Measurements from ENCODE around the gene MMP17.

The MMP17 gene

DNA sequence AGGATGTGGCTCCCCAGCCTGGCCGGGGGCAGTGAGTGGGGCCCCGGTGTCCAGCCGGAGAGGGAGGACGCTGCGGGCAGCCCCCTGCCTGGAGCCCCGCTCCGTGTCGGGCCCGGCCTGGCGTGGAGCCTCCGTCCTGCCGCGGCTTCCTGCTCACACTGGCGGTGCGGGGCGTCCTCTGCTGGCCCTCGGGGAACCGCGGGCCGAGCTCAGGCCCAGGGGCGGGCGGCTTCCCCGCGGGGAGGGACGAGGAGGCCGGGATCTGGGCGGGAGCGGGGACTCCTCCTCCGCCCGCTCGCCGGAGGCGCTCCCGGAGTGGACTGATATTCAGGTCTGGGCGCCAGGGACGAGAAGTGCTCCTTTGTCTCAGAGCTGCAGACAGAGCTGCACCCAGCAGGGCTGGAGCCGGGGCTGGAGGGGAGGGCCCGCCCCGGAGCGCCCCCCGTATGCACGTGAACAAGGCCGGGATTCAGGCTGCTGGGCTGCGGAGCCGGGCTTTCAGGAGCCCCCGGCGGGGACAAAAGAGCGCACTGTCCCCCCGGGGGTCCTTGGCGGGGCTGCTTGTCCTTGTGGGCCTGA is 2.2 kb downstream of the MMP17 start:
- Mint-ChIP-seq H3K4me1 (peaks cover 17% of the 10 kb centered on the region), H3K27ac (no peak overlapping the region), H3K36me3 (no peaks in the 10 kb centered on the region), H3K4me3 (peak overlapping the region; percentile 59), H3K27me3 (peaks cover 74% of the 10 kb centered on the region), H3K9me3 (no peaks in the 10 kb centered on the region)
- DNase-seq, result peak; percentile 60
- CTCF ChIA-PET, result interaction anchor here (0.6 to 3.9 kb wide), 7 partner anchors 23 to 726 kb away, joined by 3 to 31 read pairs (median 3); no protein-coding TSS in a partner anchor

DNA sequence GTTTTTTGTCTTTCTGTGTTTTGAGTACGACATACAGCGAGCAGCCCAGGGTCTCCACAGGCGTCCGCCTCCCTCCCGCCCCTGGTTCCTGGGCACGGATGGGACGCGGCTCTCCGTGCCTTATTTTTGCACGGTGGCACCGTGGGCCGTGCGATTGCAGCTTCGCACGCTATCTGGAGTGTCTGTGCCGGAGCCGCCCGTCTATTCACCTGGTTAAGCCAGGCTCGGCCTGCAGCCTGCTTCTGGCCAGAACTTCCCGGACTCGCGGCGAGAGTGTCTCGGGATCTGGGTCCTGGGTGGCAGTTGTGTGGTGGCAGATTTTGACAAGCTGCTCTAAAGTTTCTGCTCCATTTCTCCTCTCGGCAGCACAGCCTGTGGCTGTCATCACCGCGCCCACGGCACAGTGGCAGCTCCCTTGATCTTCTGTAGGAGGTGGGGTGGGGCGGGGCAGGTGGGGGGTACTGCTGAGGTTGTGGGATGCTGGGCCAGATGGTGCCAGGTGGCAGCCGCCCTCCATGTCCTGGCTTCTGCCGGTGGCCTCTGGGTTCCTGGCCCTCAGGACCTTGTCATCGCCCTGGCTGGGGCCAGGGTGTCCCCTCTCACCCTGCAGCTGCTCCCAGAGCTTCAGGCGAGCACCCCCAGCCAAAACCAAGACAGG is 2.9 kb downstream of the MMP17 start:
- DNase-seq, result peak; percentile 47
- H3K9me3 Mint-ChIP-seq, result no peaks in the 10 kb centered on the region
- peak overlapping the region; percentile 59 for H3K4me3 Mint-ChIP-seq
- peaks cover 17% of the 10 kb centered on the region for H3K4me1 Mint-ChIP-seq
- CTCF ChIA-PET, result interaction anchor here (0.6 to 3.9 kb wide), 5 partner anchors 23 to 726 kb away, joined by 3 to 31 read pairs (median 3); no protein-coding TSS in a partner anchor
- no peaks in the 10 kb centered on the region for H3K36me3 Mint-ChIP-seq
- H3K27ac Mint-ChIP-seq, result no peak overlapping the region
- H3K27me3 Mint-ChIP-seq, result peaks cover 68% of the 10 kb centered on the region

DNA sequence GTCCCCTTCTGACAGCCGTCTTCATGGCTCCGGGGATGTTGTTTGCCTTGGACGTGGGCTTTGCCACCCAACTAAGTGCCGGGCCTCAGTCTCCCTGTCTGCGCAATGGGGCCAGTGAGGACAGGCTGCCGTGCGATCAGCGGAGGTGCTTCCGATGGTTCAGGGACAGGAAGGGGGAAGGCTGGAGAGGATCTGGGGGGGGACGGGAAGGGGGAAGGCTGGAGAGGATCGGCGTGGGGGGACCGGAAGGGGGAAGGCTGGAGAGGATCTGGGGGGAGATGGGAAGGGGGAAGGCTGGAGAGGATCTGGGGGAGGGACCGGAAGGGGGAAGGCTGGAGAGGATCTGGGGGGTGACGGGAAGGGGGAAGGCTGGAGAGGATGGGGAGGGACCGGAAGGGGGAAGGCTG is 3.4 kb downstream of the MMP17 start:
- H3K27ac Mint-ChIP-seq, result no peak overlapping the region
- H3K27me3 Mint-ChIP-seq, result peaks cover 62% of the 10 kb centered on the region
- no peaks in the 10 kb centered on the region for H3K36me3 Mint-ChIP-seq
- CTCF ChIA-PET, result interaction anchor here (1.2 to 3.9 kb wide), 2 partner anchors 22 to 727 kb away, joined by 3 to 31 read pairs; no protein-coding TSS in a partner anchor
- no peak overlapping the region for H3K4me3 Mint-ChIP-seq
- H3K4me1 Mint-ChIP-seq, result peaks cover 17% of the 10 kb centered on the region
- no peak for DNase-seq
- H3K9me3 Mint-ChIP-seq, result no peaks in the 10 kb centered on the region

DNA sequence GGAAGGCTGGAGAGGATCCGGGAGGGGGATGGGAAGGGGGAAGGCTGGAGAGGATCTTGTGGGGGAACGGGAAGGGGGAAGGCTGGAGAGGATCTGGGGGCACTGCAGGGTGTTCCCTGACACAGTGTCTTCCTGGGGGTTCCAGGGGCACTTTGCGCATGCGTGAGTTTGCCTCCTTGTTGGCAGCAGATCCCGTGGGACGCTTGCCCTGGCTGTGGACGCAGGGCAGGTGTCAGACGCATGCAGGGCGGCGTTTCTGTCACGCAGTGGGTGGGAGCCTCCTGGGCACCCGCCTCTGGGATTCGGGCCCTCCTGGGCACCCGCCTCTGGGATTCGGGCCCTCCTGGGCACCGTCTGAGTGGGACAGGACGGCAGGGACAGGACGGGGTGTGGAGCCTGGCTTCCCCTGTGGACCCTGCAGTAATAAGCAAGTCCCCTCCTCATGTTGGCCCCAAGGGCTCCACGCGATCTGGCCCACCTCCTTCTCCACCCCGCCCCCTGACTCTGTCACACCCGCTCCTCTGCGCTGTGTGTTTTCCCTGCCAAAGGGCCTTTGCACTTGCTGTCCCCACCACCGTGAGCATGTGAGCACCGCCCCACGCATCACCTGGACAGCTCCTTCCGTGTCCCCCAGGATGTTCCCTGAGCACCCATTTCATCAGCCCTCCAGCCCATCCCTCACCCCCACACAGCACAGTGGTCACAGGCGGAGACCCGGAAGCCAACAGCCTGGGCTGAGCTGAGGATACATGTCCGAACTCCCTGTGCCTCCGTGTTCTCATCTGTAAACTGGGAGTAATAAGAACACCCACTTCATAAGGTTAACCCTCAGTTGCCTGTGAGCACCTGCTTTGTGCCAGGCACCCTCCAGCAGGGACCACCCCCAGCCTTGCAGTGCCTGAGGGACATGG is 4.4 kb downstream of the MMP17 start:
- Mint-ChIP-seq H3K36me3 (no peaks in the 10 kb centered on the region), H3K4me3 (no peak overlapping the region), H3K27ac (no peak overlapping the region), H3K4me1 (peaks cover 15% of the 10 kb centered on the region), H3K9me3 (no peaks in the 10 kb centered on the region), H3K27me3 (peaks cover 53% of the 10 kb centered on the region)
- no peak for DNase-seq
- CTCF ChIA-PET, result no interaction called here

DNA sequence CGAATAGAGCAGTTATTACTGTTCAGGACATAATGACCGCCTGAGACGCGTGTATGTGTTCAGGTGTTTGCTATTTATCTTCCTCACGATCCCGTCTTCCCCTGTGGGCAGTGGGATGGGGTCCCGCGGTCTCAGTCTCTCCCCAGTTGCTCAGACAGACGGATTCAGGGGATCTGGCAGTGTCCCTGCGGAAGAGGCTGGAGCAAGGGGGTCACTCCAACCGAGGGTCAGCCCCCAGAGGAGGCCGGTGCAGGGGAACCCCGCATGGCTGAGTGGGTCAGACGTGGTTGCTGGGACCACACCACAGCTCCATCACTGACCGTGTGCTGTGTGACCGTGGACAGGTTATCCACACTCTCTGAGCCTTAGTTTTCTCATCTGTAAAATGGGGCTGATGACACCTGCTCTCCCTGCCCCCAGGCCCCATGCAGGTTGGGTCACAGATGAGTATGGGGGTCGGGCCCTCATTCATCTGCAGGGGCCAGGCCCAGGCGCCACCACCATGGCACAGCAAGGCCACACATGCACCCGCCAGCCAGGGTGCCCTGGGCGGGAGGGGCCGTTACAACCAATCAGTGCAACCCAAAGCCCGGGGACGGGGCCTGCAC is 5.2 kb downstream of the MMP17 start:
- H3K4me3 Mint-ChIP-seq, result no peak overlapping the region
- H3K27me3 Mint-ChIP-seq, result peaks cover 50% of the 10 kb centered on the region
- no peak overlapping the region for H3K27ac Mint-ChIP-seq
- H3K36me3 Mint-ChIP-seq, result no peaks in the 10 kb centered on the region
- CTCF ChIA-PET, result interaction anchor here (1.0 kb wide), 1 partner anchor 728 kb away, joined by 3 read pairs; no protein-coding TSS in a partner anchor
- no peaks in the 10 kb centered on the region for H3K9me3 Mint-ChIP-seq
- H3K4me1 Mint-ChIP-seq, result peaks cover 13% of the 10 kb centered on the region
- DNase-seq, result no peak

DNA sequence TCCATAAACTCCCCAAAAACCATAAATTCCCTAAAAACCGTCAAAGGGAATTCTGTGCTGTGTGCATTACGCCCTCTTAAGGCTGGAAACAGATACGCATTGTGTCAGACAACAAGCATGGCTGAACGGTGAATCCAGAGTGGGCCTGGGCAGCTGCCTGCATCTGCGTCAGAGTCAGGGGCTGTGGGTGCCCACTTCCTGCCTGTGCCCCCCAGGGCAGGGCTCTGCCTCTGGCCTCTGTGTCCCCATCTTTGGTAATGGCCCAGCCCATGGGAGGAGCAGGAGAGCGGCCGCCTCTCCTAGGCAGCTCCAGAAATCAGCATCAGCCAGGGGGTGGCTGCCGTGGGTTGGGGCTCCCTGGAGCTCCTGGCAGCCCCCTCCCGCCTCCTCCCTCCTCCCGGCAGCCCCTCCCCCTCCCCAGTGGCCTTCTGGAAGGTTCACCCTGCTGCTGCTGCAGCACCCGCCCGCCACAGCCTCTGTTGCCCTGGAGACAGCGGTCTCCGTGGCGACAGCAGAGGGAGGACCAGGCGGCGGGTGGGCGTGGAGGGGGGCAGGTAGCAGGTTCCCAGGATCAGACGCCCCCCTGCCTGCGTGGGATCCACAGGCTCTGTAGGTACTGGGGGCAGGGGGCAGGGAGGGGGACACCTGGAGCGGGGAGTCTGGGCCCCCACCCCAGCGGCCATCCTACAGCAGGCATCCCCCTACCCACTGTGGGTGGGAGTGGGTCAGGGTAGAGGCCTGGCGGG is 5.9 kb downstream of the MMP17 start:
- peaks cover 13% of the 10 kb centered on the region for H3K4me1 Mint-ChIP-seq
- H3K27me3 Mint-ChIP-seq, result peaks cover 47% of the 10 kb centered on the region
- no peaks in the 10 kb centered on the region for H3K36me3 Mint-ChIP-seq
- H3K4me3 Mint-ChIP-seq, result no peak overlapping the region
- CTCF ChIA-PET, result interaction anchor here (1.0 kb wide), 1 partner anchor 729 kb away, joined by 3 read pairs; no protein-coding TSS in a partner anchor
- H3K27ac Mint-ChIP-seq, result no peak overlapping the region
- no peaks in the 10 kb centered on the region for H3K9me3 Mint-ChIP-seq
- DNase-seq, result no peak

DNA sequence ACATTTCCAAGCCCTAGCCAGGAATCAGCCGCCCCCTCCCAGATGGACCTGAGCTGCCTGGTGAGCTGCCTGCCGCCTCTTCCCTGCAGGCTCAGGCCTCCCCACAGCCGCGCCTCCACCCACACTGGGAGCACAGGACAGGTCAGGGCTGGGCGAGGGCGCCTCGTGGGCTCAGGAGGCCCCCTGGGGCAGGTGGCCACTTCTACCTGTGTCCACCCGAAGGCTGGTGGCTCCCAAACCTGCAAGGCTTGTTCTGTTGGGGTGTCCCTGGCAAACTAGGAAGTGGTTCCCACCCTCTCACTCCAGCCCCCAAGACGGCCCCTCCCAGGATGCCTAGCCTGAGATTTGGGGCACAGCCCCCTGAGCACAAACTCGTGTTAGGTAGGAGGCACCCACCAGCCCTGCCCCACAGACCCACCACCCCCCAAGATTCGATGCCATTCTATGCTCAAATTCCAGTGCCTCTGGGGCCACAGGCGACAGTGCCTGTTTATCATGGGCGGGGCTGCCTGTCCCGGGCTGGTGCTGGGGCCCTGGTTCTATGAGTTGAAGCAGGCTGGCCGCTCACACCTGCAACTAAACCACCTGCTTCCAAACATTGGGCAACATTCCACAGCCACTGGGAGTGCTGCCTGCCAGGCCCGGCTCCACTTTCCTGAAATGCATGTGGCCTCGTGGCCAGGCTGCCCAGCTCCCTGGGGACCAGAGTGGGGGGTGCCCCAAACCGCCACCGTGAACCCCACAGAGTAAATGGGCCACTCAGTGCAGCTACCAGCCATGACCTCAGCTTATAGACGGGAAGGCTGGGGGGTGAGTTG is 6.8 kb downstream of the MMP17 start:
- peaks cover 9% of the 10 kb centered on the region for H3K4me1 Mint-ChIP-seq
- no peak overlapping the region for H3K27ac Mint-ChIP-seq
- no peaks in the 10 kb centered on the region for H3K9me3 Mint-ChIP-seq
- H3K4me3 Mint-ChIP-seq, result no peak overlapping the region
- no peak for DNase-seq
- no peaks in the 10 kb centered on the region for H3K36me3 Mint-ChIP-seq
- CTCF ChIA-PET, result interaction anchor here (0.7 kb wide), 1 partner anchor 145 kb away, joined by 4 read pairs; no protein-coding TSS in a partner anchor
- peaks cover 37% of the 10 kb centered on the region for H3K27me3 Mint-ChIP-seq

DNA sequence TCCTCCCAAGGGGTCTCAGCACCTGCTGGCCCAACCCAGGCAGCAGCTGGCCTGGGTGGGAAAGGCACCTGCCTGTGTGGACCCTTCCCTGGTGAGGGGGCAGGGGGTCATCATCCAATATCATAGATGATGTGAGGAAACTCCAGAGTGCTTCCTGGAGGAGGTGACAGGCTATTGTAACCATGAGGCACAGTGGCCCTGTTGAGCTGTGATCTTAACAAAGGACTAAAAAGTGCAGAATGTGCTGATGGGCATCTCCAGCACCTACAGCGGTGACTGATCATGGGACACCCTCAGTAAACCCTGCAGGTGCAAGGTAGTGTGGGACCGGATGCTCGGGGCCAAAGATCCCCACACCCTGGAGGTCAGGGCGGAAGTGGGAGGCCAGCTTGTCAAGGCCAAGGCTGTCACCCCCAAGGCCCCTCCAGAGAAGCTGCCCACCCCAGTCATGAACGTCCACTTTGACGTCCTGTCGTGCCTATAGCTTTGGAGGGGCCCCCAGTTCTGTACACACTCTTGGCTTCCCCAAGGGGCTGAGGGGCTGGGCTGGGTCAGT is 7.5 kb downstream of the MMP17 start:
- Mint-ChIP-seq H3K9me3 (no peaks in the 10 kb centered on the region), H3K36me3 (no peaks in the 10 kb centered on the region), H3K27me3 (peaks cover 31% of the 10 kb centered on the region), H3K4me1 (peaks cover 8% of the 10 kb centered on the region), H3K27ac (no peak overlapping the region), H3K4me3 (no peak overlapping the region)
- no peak for DNase-seq
- CTCF ChIA-PET, result interaction anchor here (0.6 to 0.7 kb wide), 2 partner anchors 15 to 145 kb away, joined by 3 to 4 read pairs; no protein-coding TSS in a partner anchor

DNA sequence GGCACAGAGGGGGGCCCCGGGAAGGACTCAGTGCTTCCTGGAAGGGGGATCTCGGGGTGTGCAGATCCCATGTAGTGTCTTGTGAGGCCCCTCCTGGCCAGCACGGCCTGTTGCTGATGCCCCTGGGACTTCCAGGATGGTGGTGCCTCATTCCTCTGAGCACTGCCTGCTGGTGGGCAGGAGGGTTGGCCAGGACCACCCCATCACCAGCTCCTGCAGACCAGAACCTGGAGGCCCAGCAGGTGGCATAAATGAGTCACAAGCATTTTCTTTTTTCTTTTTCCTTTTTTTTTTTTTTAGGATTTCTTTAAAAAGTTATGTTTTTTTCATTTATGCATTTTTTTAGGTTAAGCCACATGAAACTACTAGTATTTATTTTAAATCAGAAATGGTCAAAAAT is 8.0 kb downstream of the MMP17 start:
- peaks cover 26% of the 10 kb centered on the region for H3K27me3 Mint-ChIP-seq

DNA sequence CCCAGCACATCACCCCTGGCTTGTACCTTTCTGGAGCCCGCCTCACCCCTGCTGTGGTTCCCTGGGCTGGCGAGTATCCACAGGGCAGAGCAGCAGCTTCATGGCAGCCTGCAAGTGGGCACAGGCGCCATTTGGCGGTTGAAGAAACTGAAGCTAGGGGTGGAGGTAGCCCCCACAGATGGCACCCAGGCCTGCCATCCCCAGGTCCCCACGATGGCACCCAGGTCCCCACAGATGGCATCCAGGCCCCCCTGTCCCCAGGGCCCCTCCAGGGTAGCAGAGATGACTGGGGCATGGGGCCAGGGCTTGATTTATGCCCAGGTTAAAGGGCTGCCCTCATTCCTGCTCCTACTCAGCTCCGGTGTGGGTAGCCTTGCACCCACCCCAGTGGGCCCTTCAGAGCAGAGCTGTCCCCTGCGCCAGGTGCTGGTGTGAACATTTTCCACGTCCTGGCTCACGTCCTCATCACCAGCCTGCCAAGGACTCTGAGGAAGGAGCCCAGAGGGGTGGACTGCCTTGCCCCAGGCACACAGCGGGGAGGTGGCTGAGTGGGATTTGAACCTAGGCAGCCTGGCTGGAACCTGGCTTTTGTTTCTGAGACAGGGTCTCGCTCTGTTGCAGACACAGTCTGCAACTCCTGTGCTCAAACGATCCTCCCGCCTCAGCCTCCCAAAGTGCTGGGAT is 8.7 kb downstream of the MMP17 start:
- Mint-ChIP-seq H3K27me3 (peaks cover 20% of the 10 kb centered on the region), H3K9me3 (no peaks in the 10 kb centered on the region), H3K27ac (no peak overlapping the region), H3K36me3 (no peaks in the 10 kb centered on the region), H3K4me3 (no peak overlapping the region), H3K4me1 (peaks cover 3% of the 10 kb centered on the region)
- DNase-seq, result no peak
- CTCF ChIA-PET, result no interaction called here

More for the DNA sequence above, 8.0 kb downstream of the MMP17 start:
- no peak for DNase-seq
- Mint-ChIP-seq H3K4me3 (no peak overlapping the region), H3K27ac (no peak overlapping the region), H3K4me1 (peaks cover 3% of the 10 kb centered on the region), H3K36me3 (no peaks in the 10 kb centered on the region), H3K9me3 (no peaks in the 10 kb centered on the region)
- CTCF ChIA-PET, result interaction anchor here (0.6 kb wide), 1 partner anchor 15 kb away, joined by 3 read pairs; no protein-coding TSS in a partner anchor

DNA sequence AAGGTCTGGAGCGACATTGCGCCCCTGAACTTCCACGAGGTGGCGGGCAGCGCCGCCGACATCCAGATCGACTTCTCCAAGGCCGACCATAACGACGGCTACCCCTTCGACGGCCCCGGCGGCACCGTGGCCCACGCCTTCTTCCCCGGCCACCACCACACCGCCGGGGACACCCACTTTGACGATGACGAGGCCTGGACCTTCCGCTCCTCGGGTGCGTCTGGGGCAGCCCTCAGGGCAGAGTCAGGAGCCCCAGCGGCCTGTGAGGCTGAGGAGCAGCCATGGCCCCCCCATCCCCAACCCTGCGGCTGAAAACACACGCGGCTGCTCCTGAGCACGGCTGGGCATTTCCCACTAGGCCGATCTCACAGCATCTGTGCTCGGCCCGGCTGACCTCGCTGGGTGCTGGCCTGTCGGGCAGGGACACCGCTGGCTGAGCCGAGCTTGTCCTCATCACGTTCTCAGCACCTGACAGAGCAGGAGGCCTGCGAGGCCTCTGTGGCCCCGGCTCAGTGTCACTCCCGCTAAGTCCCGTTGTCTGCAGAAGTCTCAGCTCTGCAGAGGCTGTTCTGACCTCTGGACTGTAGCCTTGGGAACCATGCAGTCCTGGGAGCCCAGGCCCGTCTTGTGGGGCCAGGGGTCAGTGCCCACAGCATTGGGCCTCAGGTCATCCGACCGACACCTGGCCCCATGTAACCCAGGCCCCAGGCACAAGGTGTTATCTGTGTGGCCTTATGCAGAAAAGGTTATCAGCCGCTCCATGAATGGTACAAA is 12.6 kb downstream of the MMP17 start:
- Mint-ChIP-seq H3K4me3 (no peak overlapping the region), H3K9me3 (no peaks in the 10 kb centered on the region), H3K36me3 (no peaks in the 10 kb centered on the region), H3K27me3 (no peaks in the 10 kb centered on the region), H3K4me1 (no peaks in the 10 kb centered on the region), H3K27ac (no peak overlapping the region)
- CTCF ChIA-PET, result no interaction called here
- DNase-seq, result no peak

Measured in activated naive CD4-positive, alpha-beta T cell treated with anti-CD3 and anti-CD28 coated beads, Interleukin-2, amount 10 ng/mL, durations not matched to agents 7 days and 5 days (primary cell).